HUES48 (cell line): Measurements from ENCODE around the gene SPATA19.

Experiments used
- H3K27ac ChIP-seq: one replicate; pipeline ENCODE4 v1.7.0; 2013; ENCODE audit warnings: low read depth, low read length, inconsistent platforms
- H3K27me3 ChIP-seq: 2 replicates; pipeline ENCODE4 v1.6.1; 2013; ENCODE audit warnings: mild to moderate bottlenecking, low read length; ENCODE audit not compliant: control insufficient read depth, insufficient read depth
- H3K36me3 ChIP-seq: 2 replicates; pipeline ENCODE4 v1.6.1; 2013; ENCODE audit warnings: low read length; ENCODE audit not compliant: control insufficient read depth, insufficient read depth
- H3K4me1 ChIP-seq: 2 replicates; pipeline ENCODE4 v1.6.1; 2013; ENCODE audit warnings: mild to moderate bottlenecking, low read length; ENCODE audit not compliant: control insufficient read depth, insufficient read depth
- H3K4me3 ChIP-seq: 2 replicates; pipeline ENCODE4 v1.5.1; 2013; ENCODE audit warnings: mild to moderate bottlenecking, low read depth, low read length
- H3K9ac ChIP-seq: 2 replicates; pipeline ENCODE4 v1.6.1; 2013; ENCODE audit warnings: mild to moderate bottlenecking, low read depth, low read length, moderate library complexity
- H3K9me3 ChIP-seq: 2 replicates; pipeline ENCODE4 v1.6.1; 2013; ENCODE audit warnings: low read length; ENCODE audit not compliant: control insufficient read depth, insufficient read depth

The SPATA19 gene

DNA sequence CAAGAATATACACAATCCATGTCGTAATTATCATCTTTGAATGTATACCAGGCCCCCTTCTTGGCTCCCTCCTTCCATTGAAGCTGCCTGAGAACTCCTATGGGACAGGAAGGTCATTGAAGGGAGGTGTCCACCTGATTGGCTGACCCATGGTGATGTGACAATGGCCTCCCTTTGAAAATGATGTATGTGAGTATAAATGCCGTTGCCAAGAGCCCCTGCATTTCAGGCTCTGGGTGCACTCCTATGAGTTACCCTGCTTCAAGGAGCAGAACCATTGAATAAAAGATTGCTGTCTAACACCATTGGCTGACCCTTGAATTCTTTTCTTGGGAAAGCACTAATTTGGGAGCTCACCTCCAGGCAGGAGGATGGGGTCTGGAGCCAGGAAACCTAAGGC lies at the start of gene SPATA19:
Gene SPATA19, minus strand, starts transcription at position 101 of the 400 bp plus-strand sequence. Its CDS starts 67 bp downstream, at position 34.
- H3K27ac ChIP-seq: no peak within 1 kb of the TSS

GRCh38 chr11:133895061-133895479 lies 49.8 kb upstream of the SPATA19 start:
- Histone ChIP-seq H3K9ac (no peak overlapping the region), H3K4me3 (no peak overlapping the region; the same call in 1 of the 2 replicates), H3K4me1 (peaks cover 34% of the 10 kb centered on the region), H3K27ac (peak overlapping the region; percentile 61), H3K9me3 (no peaks in the 10 kb centered on the region), H3K36me3 (peaks cover 10% of the 10 kb centered on the region; the same call in 1 of the 2 replicates), H3K27me3 (no peaks in the 10 kb centered on the region)

More for the DNA sequence above, at the start of gene SPATA19:
- Histone ChIP-seq H3K27me3 (no peaks in the 10 kb centered on the region), H3K9ac (no peak within 1 kb of the TSS), H3K36me3 (no peaks in the 10 kb centered on the region), H3K4me3 (no peak within 1 kb of the TSS), H3K9me3 (no peaks in the 10 kb centered on the region), H3K4me1 (no peaks in the 10 kb centered on the region)

DNA sequence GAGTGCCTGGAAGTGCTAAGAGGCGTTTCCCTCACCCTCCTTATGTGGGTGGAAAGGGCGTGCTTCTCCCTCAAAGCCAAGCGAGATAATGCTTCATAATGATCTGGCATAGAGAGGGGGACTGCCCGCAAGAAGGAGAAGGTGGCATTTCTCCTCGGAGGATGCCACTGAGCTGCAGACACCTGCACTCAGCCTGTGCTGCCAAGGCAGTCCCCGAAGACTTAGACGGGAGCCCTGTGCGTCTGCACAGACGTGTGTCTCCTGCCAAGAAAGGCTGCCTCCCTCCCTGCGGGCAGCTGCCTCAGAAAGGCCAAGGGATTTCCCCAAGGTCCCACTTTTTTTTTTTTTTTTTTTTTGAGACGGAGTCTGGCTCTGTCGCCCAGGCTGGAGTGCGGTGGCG lies 48.1 kb upstream of the SPATA19 start:
- no peak overlapping the region for H3K27ac ChIP-seq
- H3K36me3 ChIP-seq: 0 out of 2 replicates have a peak, but pooled peaks cover 3% of the 10 kb centered on the region
- H3K4me3 ChIP-seq: no peak overlapping the region
- H3K9me3 ChIP-seq: no peaks in the 10 kb centered on the region
- H3K27me3 ChIP-seq: no peaks in the 10 kb centered on the region
- no peak overlapping the region for H3K9ac ChIP-seq
- H3K4me1 ChIP-seq: peaks cover 28% of the 10 kb centered on the region

DNA sequence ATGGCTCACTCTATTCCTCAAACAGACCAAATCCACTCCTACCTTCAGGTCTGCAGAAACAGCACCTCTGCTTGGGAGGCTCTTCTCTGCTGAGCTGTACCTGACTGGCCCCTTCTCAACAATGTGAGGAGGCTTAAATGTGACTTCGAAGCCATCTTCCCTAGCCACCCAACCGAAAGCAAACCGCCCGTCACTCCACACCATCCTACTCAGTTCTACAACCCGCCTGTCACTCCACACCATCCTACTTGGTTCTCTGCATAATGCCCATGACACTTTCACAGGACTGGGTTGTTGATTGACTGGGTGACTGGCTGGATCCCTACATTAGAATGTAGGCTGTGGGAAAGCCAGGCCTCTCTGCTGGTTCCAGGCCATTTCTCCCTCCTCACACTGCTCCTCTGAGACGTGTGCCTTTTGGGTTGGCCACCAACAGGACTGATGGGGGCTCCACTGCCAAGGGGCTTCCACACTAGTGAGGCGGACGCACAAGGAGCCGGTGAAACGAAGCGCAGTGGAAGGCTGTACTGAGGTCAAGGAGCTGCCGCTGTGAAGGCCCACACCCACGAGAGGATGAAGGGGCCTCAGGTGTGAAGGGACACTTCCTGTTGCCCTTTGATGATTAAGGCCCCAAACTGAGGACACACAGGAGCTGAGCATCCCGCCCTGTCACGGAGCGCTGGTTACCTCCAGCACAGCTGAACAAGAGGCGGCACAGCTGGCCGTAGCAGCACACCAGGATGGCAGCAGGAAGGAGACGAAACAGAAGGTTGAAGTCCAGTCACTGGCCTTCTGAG lies 47.5 kb upstream of the SPATA19 start:
- no peak overlapping the region for H3K9ac ChIP-seq
- H3K4me1 ChIP-seq: peaks cover 24% of the 10 kb centered on the region
- H3K27ac ChIP-seq: no peak overlapping the region
- H3K4me3 ChIP-seq: no peak overlapping the region
- no peaks in the 10 kb centered on the region for H3K27me3 ChIP-seq
- no peaks in the 10 kb centered on the region for H3K9me3 ChIP-seq
- 0 out of 2 replicates have a peak, but pooled peaks cover 3% of the 10 kb centered on the region for H3K36me3 ChIP-seq

DNA sequence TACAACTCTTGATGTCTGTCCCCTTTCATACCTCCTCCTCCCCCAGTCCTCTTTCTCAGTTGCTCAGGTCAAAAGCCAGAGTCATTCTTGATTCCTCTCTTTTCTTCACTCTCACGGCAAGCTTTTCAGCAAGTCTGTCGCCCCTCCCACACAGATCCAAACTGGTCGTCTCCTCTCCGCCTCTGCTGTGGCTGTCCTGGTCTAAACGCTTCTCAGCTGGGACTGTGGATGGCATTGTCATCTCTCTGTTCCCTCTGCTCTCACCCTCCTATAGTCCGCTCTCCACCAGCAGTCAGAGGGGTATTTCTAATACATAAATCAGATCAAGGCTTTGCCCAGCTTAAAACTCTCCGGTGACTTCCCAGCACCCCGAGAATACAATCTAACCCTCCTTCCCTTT lies 46.8 kb upstream of the SPATA19 start:
- Histone ChIP-seq H3K4me3 (no peak overlapping the region), H3K9ac (no peak overlapping the region), H3K4me1 (peaks cover 24% of the 10 kb centered on the region), H3K36me3 (no peaks in the 10 kb centered on the region), H3K27me3 (no peaks in the 10 kb centered on the region), H3K9me3 (no peaks in the 10 kb centered on the region), H3K27ac (no peak overlapping the region)

DNA sequence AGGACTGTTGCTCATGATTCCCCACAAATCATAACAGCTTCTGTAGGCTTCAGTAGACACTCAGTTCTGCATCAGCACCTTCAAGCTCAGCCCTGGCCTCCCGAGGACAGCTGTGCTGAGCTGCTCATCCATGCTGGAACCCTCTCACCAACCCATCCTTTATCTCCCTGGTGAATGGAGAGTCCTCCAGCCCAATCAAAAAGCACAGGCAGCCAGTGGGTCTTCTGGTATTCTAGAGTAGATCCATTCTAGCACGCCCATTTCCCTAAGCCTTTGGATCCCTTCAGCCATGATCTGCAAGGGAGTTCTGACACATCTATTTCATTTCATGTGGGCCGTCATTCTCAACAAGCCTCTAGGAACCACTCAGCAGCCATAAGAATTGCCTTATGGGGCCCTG lies 44.6 kb upstream of the SPATA19 start:
- Histone ChIP-seq H3K27me3 (no peaks in the 10 kb centered on the region), H3K4me1 (peaks cover 7% of the 10 kb centered on the region), H3K9me3 (no peaks in the 10 kb centered on the region), H3K27ac (no peak overlapping the region), H3K9ac (no peak overlapping the region), H3K36me3 (no peaks in the 10 kb centered on the region), H3K4me3 (no peak overlapping the region)

- H3K36me3 ChIP-seq: no peaks in the 10 kb centered on the region
- H3K27ac ChIP-seq: no peak overlapping the region
- peaks cover under 1% of the 10 kb centered on the region; the same call in 1 of the 2 replicates for H3K4me1 ChIP-seq
- H3K27me3 ChIP-seq: no peaks in the 10 kb centered on the region
- H3K4me3 ChIP-seq: no peak overlapping the region
- no peaks in the 10 kb centered on the region for H3K9me3 ChIP-seq
- H3K9ac ChIP-seq: no peak overlapping the region
Observed at GRCh38 chr11:133889188-133889587, 43.9 kb upstream of the SPATA19 start.

GRCh38 chr11:133887692-133888332 lies 42.5 kb upstream of the SPATA19 start:
- Histone ChIP-seq H3K9me3 (no peaks in the 10 kb centered on the region), H3K4me3 (no peak overlapping the region), H3K27me3 (no peaks in the 10 kb centered on the region), H3K36me3 (no peaks in the 10 kb centered on the region), H3K9ac (no peak overlapping the region), H3K27ac (no peak overlapping the region), H3K4me1 (no peaks in the 10 kb centered on the region)

DNA sequence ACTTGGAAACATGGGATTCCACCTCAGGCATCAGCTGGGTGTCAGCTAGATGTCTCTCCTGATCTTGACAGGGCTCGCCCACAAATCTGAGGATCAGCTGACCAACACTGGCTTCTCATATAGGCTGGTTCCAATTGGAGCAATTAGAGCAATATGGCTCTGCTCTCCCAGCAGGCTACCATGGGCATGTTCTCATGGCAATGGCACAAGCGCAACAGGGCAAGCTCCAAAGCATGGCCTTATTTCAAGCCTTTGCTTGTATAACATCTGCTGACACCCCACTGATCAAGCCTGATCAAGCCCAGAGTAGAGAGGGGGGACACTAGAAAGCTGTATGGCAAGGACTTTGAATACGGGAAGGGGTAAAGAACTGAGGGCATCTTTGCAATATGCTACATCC lies 40.7 kb upstream of the SPATA19 start:
- no peak overlapping the region for H3K4me3 ChIP-seq
- no peak overlapping the region for H3K27ac ChIP-seq
- no peak overlapping the region for H3K9ac ChIP-seq
- H3K9me3 ChIP-seq: no peaks in the 10 kb centered on the region
- no peaks in the 10 kb centered on the region for H3K4me1 ChIP-seq
- H3K36me3 ChIP-seq: no peaks in the 10 kb centered on the region
- H3K27me3 ChIP-seq: no peaks in the 10 kb centered on the region

GRCh38 chr11:133872160-133872559 lies 26.8 kb upstream of the SPATA19 start:
- Histone ChIP-seq H3K4me3 (no peak overlapping the region), H3K27me3 (no peaks in the 10 kb centered on the region), H3K27ac (no peak overlapping the region), H3K9me3 (no peaks in the 10 kb centered on the region), H3K9ac (no peak overlapping the region), H3K36me3 (no peaks in the 10 kb centered on the region), H3K4me1 (no peaks in the 10 kb centered on the region)

DNA sequence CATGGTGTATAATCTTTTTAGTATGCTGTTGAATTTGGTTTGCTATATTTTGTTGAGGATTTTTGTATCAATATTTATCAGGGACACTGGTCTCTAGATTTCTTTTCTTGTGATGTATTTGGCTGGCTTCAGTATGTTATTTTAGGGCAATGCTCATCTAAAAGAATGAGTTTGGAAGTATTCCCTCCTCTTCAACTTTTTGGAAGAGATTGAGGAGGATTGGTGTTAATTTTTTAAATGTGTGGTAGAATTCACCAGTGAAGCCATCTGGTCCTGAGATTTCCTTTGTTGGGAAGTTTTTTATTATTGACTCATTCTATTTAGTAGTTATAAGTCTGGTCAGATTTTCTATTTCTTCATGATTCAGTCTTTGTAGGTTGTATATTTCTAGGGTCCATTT lies 22.1 kb upstream of the SPATA19 start:
- Histone ChIP-seq H3K4me3 (no peak overlapping the region), H3K9me3 (no peaks in the 10 kb centered on the region), H3K9ac (no peak overlapping the region), H3K36me3 (no peaks in the 10 kb centered on the region), H3K27me3 (no peaks in the 10 kb centered on the region), H3K27ac (no peak overlapping the region), H3K4me1 (no peaks in the 10 kb centered on the region)
